K562 (cell line): ENCODE data around the gene RABGAP1L. TPM values are rescaled to one million over a fixed set of nuclear protein-coding genes. Genes with fewer than 3 reads are reported as not detected.
A peak's percentile ranks its signal among the peaks of the same experiment; 100 is the strongest.

Experiments used
- ATAC-seq: fragments of 200-7000 bp; cut with Tn5 transposase; 3 replicates; pipeline ENCODE4 v1.9.1; 2020; ENCODE audit warnings: moderate library complexity
- BruUV-seq: library from RNA; stranded (reverse); fragments of 400-500 nt; replicated peaks from 2 replicates; lab custom pipeline; 2021; lab: Mats Ljungman, UMichigan
- CTCF ChIA-PET: fragments of 300-600 bp; formaldehyde crosslinking; extraction: SDS; loops from one replicate; lab custom pipeline; 2021; ENCODE audit warnings: low intra/inter-chr PET ratio; lab: Yijun Ruan, JAX
- POLR2A ChIA-PET: fragments of 300-600, 350-650 bp; sonication (Branson Sonifier 250); formaldehyde crosslinking; extraction: SDS; loops from one replicate; lab custom pipeline; 2021; ENCODE audit warnings: antibody characterized with exemption, inconsistent platforms; lab: Yijun Ruan, JAX
- DNase-seq, 4 experiments: peaks; one replicate each; pipeline versions ENCODE4 v3.0.0 to v3.0.0-alpha.2; 2011 to 2018; ENCODE audit warnings: low spot score in 3 of 4, mixed read lengths in 3 of 4; ENCODE audit errors: extremely low read depth in 1 of 4
- FAIRE-seq: peaks from 2 replicates; lab custom pipeline; 2011; peaks lifted over from hg19 to GRCh38; lab: Jason Lieb, UNC
- H2AFZ ChIP-seq: 2 replicates; pipeline ENCODE4 v1.6.0; 2011; ENCODE audit warnings: low read depth, low read length, control low read depth, inconsistent platforms
- H3K27ac ChIP-seq: fragments of 200-600 bp; 3 replicates; pipeline ENCODE4 v1.8.0; 2011; ENCODE audit warnings: low read depth, mild to moderate bottlenecking, control low read depth, inconsistent platforms, low read length, moderate library complexity, mixed read lengths; ENCODE audit errors: extremely low read depth
- H3K27me3 ChIP-seq, 2 experiments: fragments of 300-600 bp in 1 of 2; 2 replicates in 1 of 2; 3 replicates in 1 of 2; pipeline versions ENCODE4 v1.6.0 to v1.8.0; 2011; ENCODE audit warnings: inconsistent platforms in 2 of 2, low read length in 2 of 2, mild to moderate bottlenecking in 1 of 2, mixed read lengths in 1 of 2, moderate library complexity in 1 of 2; ENCODE audit not compliant: control insufficient read depth in 2 of 2, insufficient read depth in 2 of 2
- H3K36me3 ChIP-seq: fragments of 300-600 bp; 3 replicates; pipeline ENCODE4 v1.8.0; 2011; ENCODE audit warnings: mild to moderate bottlenecking, low read length, inconsistent platforms; ENCODE audit not compliant: control insufficient read depth, insufficient read depth
- H3K4me1 ChIP-seq, 2 experiments: fragments of 200-600 bp in 1 of 2; replicated peaks in 1 of 2; 2 replicates in 1 of 2; 3 replicates in 1 of 2; pipeline versions ENCODE4 v1.5.1 to v1.8.0; 2011; ENCODE audit warnings: inconsistent platforms in 2 of 2, low read length in 2 of 2, mild to moderate bottlenecking in 1 of 2, mixed read lengths in 1 of 2, moderate library complexity in 1 of 2; ENCODE audit not compliant: control insufficient read depth in 2 of 2, insufficient read depth in 2 of 2
- H3K4me2 ChIP-seq: 2 replicates; pipeline ENCODE4 v1.6.1; 2011; ENCODE audit warnings: low read length, control low read depth, inconsistent platforms, mixed read lengths; ENCODE audit not compliant: insufficient read depth
- H3K4me3 ChIP-seq: fragments of 200-600 bp; sonication (generic), shearing (Covaris generic); 2 replicates; pipeline ENCODE4 v1.5.1; 2016; ENCODE audit warnings: control low read depth, inconsistent platforms
- H3K79me2 ChIP-seq: fragments of 200-600 bp; 3 replicates; pipeline ENCODE4 v1.8.0; 2011; ENCODE audit warnings: low read length, inconsistent platforms; ENCODE audit not compliant: control insufficient read depth, insufficient read depth
- H3K9ac ChIP-seq, 2 experiments: 2 replicates each; pipeline versions ENCODE4 v1.6.0 to v1.6.1; 2011; ENCODE audit warnings: low read depth in 2 of 2, low read length in 2 of 2, control low read depth in 1 of 2, inconsistent platforms in 1 of 2, mild to moderate bottlenecking in 1 of 2, mixed read lengths in 1 of 2; ENCODE audit not compliant: insufficient read depth in 1 of 2
- H3K9me1 ChIP-seq: one replicate; pipeline ENCODE4 v1.6.0; 2011; ENCODE audit warnings: inconsistent platforms, mild to moderate bottlenecking, low read length, moderate library complexity; ENCODE audit not compliant: control insufficient read depth, insufficient read depth
- H3K9me3 ChIP-seq: replicated peaks from 2 replicates; pipeline ENCODE4 v1.5.1; 2011; ENCODE audit warnings: low read depth, low read length, inconsistent platforms; ENCODE audit not compliant: control insufficient read depth, insufficient read depth
- H4K20me1 ChIP-seq: replicated peaks from 2 replicates; pipeline ENCODE4 v1.6.1; 2011; ENCODE audit warnings: low read length, inconsistent platforms, mixed read lengths; ENCODE audit not compliant: control insufficient read depth, insufficient read depth
- EP400 ChIP-seq: fragments of 450-650 bp; IDR thresholded peaks from 2 replicates; pipeline ENCODE4 v1.6.1; 2017; ENCODE audit warnings: antibody characterized with exemption, mild to moderate bottlenecking, moderate library complexity
- FOXJ2 ChIP-seq: fragments of 200-800 bp; sonication (Bioruptor generic); IDR thresholded peaks from 2 replicates; pipeline ENCODE4 v1.6.1; 2016; ENCODE audit warnings: missing genetic modification characterization, missing compliant biosample characterization
- HNRNPK ChIP-seq: fragments of 200-400 bp; formaldehyde crosslinking; IDR thresholded peaks from one replicate; pipeline ENCODE4 v1.6.1; 2018; ENCODE audit warnings: mild to moderate bottlenecking, low read depth, low read length; ENCODE audit not compliant: poor library complexity, severe bottlenecking
- NONO ChIP-seq, 2 experiments: fragments of 200-400 bp in 1 of 2; fragments of 450-650 bp in 1 of 2; formaldehyde crosslinking in 1 of 2; IDR thresholded peaks; 2 replicates each; pipeline ENCODE4 v1.6.1; 2017; ENCODE audit warnings: low read depth in 2 of 2, mild to moderate bottlenecking in 2 of 2, moderate library complexity in 2 of 2, low read length in 1 of 2
- SREBF1 ChIP-seq: fragments of 150-350 bp; IDR thresholded peaks from 2 replicates; pipeline ENCODE4 v1.6.1; 2014; ENCODE audit warnings: antibody characterized with exemption, low read depth, low read length, borderline replicate concordance
- SRF ChIP-seq, 2 experiments: fragments of 250-450, 450-650 bp in 1 of 2; sonication (Bioruptor Pico) in 1 of 2; sonication (generic) in 1 of 2; formaldehyde crosslinking; IDR thresholded peaks; 2 replicates each; pipeline versions ENCODE4 v1.5.0 to v1.5.1; 2020 to 2022; ENCODE audit warnings: mild to moderate bottlenecking in 1 of 2, missing genetic modification reagents in 1 of 2
- TCF7L2 ChIP-seq: fragments of 150-350 bp; IDR thresholded peaks from 2 replicates; pipeline ENCODE4 v1.6.1; 2016; ENCODE audit warnings: low read depth, mild to moderate bottlenecking, low read length, moderate library complexity
- ZNF699 ChIP-seq: fragments of 250-450 bp; sonication (Bioruptor Pico); IDR thresholded peaks from 2 replicates; pipeline ENCODE4 v1.8.0; 2021; ENCODE audit warnings: mild to moderate bottlenecking, moderate library complexity; ENCODE audit not compliant: insufficient replicate concordance
- ZNF707 ChIP-seq: fragments of 250-450 bp; sonication (Bioruptor Pico); conservative IDR thresholded peaks from 2 replicates; pipeline ENCODE4 v1.8.0; 2022; ENCODE audit warnings: inconsistent platforms, mild to moderate bottlenecking, moderate library complexity
- ZNF780A ChIP-seq: fragments of 250-450 bp; sonication (Bioruptor Pico); IDR thresholded peaks from 2 replicates; pipeline ENCODE4 v1.5.0; 2021; ENCODE audit warnings: mild to moderate bottlenecking
- WGBS: fragments of 100-300 bp; shearing (Covaris generic); methylation state at CpG from one replicate; pipeline ENCODE4 v1.1.6; 2016; ENCODE audit warnings: low coverage, mixed read lengths; ENCODE audit not compliant: insufficient coverage; ENCODE audit errors: missing lambda C conversion rate; 5-methylcytosine and 5-hydroxymethylcytosine counted together
- in situ Hi-C: fragments of 300-500 bp; cut with MboI; formaldehyde crosslinking; loops from 4 replicates; pipeline ENCODE4 v1.15.0; 2018; ENCODE audit warnings: inconsistent platforms, mixed read lengths
- intact Hi-C: fragments of 100-400 bp; cut with micrococcal nuclease; formaldehyde crosslinking; loops from 2 replicates; pipeline ENCODE4 v1.14.2; 2022
- polyA plus RNA-seq, 8 experiments: library from polyadenylated mRNA; depleted of rRNA in 4 of 8; stranded (reverse) in 5 of 8; unstranded in 3 of 8; fragments of >200 nt; fragmentation: Nextera tagmentation in 2 of 8; fragmentation: Illumina TruSeq in 1 of 8; extraction: Ambion mirVana in 2 of 8; extraction: Trizol in 1 of 8; gene quantifications; 2 replicates each; pipeline versions ENCODE4 v1.2.1 to v1.2.3, GENCODE V29; 2011 to 2014; ENCODE audit warnings: inconsistent platforms in 1 of 8, missing spikeins in 1 of 8
- total RNA-seq, 7 experiments: library from RNA; depleted of rRNA in 6 of 7; stranded (reverse); fragments of >200 nt in 6 of 7; fragmentation: Illumina TruSeq in 2 of 7; extraction: Trizol in 2 of 7; gene quantifications; 2 replicates each; pipeline versions ENCODE4 v1.2.1 to v1.2.3, GENCODE V29; 2011 to 2021; ENCODE audit warnings: low replicate concordance in 1 of 7
- TF ChIP-seq, protein P1 (sequence below): fragments of 250-450 bp; sonication (Bioruptor Pico); IDR thresholded peaks from 2 replicates; pipeline ENCODE4 v1.8.0; 2021; ENCODE audit warnings: moderate library complexity, mild to moderate bottlenecking, inconsistent platforms

The RABGAP1L gene
- total and polyA plus RNA-seq, 9 of the 15 experiments (the other 6 are each of a cell fraction or from before 2014, with no cell fraction given), result 16.5 to 44.9 (median 26.7) TPM

DNA sequence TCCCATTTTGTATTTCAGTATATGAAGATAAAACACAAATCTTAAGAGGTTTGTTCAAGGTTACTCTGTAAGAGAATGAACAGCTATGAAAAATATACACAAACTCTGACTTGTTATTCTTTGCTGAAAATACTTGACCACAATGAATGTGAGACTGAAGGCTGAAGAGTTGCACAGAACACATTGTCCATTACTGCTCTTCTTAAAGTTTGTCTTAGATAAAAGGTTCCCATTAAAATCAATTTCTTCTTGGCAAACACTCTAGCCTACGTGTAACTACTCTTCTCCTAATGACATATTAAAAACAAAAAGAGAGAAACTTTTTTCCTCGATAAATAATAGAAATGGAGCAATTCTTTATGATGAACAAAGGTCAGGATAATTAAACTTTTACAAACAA lies 45.2 kb upstream of the RABGAP1L start:
- Histone ChIP-seq H4K20me1 (no peaks in the 10 kb centered on the region), H3K9me3 (no peaks in the 10 kb centered on the region), H3K4me1 (no peaks in the 10 kb centered on the region), H3K4me3 (no peak overlapping the region), H3K9me1 (no peaks in the 10 kb centered on the region), H3K27ac (no peak overlapping the region), H3K79me2 (no peaks in the 10 kb centered on the region), H3K9ac (no peak overlapping the region), H2AFZ (no peak overlapping the region), H3K4me2 (no peak overlapping the region), H3K27me3 (0 out of 5 replicates have a peak, but pooled peaks cover 0 to 4% of the 10 kb centered on the region in 2 experiments), H3K36me3 (no peaks in the 10 kb centered on the region)
- CTCF ChIA-PET, result no interaction called here
- FAIRE-seq (peak; percentile 29), DNase-seq (no peak), ATAC-seq (no peak)
- POLR2A ChIA-PET, result interaction anchor here (1.1 to 1.9 kb wide), 3 partner anchors 10 to 16 kb away, joined by 4 to 7 read pairs (median 5); no protein-coding TSS in a partner anchor
- TF ChIP-seq ZNF780A (CRISPR knock-in tag) (no peak), ZNF707 (CRISPR knock-in tag) (no peak), SRF (CRISPR knock-in tag; IDR thresholded peaks at IDR 0.05) (no peak), SREBF1 (no peak), HNRNPK (no peak), EP400 (no peak), NONO (IDR thresholded peaks at IDR 0.05; ENCODE audit: low read depth in 2 of 2, low read length in 1 of 2) (no peak), ZNF699 (no peak), FOXJ2 (tag) (no peak), TCF7L2 (no peak)
- TF ChIP-seq, protein P1, sequence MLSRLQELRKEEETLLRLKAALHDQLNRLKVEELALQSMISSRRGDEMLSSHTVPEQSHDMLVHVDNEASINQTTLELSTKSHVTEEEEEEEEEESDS, result no peak
- intact Hi-C loops (no loop called here), in situ Hi-C loops (no loop called here)
- no TSS peak for BruUV-seq
- WGBS, result 24% methylated on average over 2 of the region's 2 CpGs
